Mucosa of descending colon (tissue), 3 donors: ENCODE measurements around the gene CARD14. TPM values are rescaled to one million over a fixed set of nuclear protein-coding genes. Genes with fewer than 3 reads are reported as not detected.

ENCODE experiments used
- ATAC-seq: fragments of 200-7000 bp; cut with Tn5 transposase; one replicate; pipeline ENCODE4 v1.9.1; 2020; ENCODE audit warnings: mild to moderate bottlenecking, moderate library complexity
- DNase-seq, 3 donors: peaks; one replicate each; pipeline ENCODE4 v3.0.0-alpha.2; 2020
- H3K36me3 ChIP-seq: fragments of 200-600 bp; one replicate; pipeline ENCODE4 v1.8.0; 2021; ENCODE audit warnings: low read depth, mild to moderate bottlenecking
- H3K4me1 ChIP-seq: fragments of 200-600 bp; one replicate; pipeline ENCODE4 v1.8.0; 2021; ENCODE audit warnings: low read depth, mild to moderate bottlenecking
- H3K4me3 ChIP-seq: fragments of 200-600 bp; one replicate; pipeline ENCODE4 v1.8.0; 2021; ENCODE audit warnings: mild to moderate bottlenecking
- H3K9me3 ChIP-seq: fragments of 200-600 bp; one replicate; pipeline ENCODE4 v1.8.0; 2021; ENCODE audit warnings: mild to moderate bottlenecking
- intact Hi-C, 2 donors: fragments of 100-400 bp; cut with DNase I in 1 of 2; cut with micrococcal nuclease in 1 of 2; formaldehyde crosslinking; loops; one replicate each; pipeline versions ENCODE4 v1.11.0 to v1.11.1; 2022; cut with DNase I, micrococcal nuclease
- total RNA-seq, 3 donors: library from RNA; stranded (reverse); fragmentation: NEBNext Ultra II Directional in 2 of 3; extraction: Animal tissue kit (Norgen Biotek cat#: 25700) in 2 of 3; gene quantifications; one replicate each; pipeline versions ENCODE4 v1.2.1 to v1.2.4, GENCODE V29; 2021 to 2023
- TF ChIP-seq, protein P1 (sequence below): fragments of 200-600 bp; IDR thresholded peaks from one replicate; pipeline ENCODE4 v1.8.0; 2022; ENCODE audit warnings: antibody characterized with exemption, mild to moderate bottlenecking
- donor health status: DM: no; HTN: no; CAD: no; lungs with moderate emphysema.
- donor health status: DM: no; HTN: no; CAD: no.
- donor health status: DM: no; HTN: yes; CAD: no.

The CARD14 gene
- total RNA-seq, 3 donors from 2014 or later, result 0.38 to 2.4 (median 1.4) TPM

DNA sequence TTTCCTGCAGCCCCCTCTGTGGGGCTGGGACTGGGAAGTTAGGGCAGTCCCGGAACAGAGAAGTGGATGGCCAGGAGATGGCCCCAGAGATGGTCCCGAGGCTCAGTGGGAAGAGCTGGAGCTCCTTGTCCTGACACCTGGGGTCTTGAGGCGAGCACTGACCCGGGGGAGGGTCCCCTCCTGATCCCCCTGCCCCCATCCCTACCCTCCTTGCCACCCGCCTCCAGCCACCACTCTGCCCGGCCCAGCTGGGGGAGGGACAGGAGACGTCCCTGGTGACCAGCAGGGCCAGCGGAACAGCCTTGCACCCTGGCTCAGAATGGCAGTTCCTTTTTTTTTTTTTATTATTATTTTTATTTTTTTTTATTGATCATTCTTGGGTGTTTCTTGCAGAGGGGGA, 76.9 kb downstream of the CARD14 start:
- ATAC-seq (no peak), DNase-seq (peak in 1 of 3 donors; percentile 24)
- H3K9me3 ChIP-seq, result no peaks in the 10 kb centered on the region
- TF ChIP-seq, protein P1, sequence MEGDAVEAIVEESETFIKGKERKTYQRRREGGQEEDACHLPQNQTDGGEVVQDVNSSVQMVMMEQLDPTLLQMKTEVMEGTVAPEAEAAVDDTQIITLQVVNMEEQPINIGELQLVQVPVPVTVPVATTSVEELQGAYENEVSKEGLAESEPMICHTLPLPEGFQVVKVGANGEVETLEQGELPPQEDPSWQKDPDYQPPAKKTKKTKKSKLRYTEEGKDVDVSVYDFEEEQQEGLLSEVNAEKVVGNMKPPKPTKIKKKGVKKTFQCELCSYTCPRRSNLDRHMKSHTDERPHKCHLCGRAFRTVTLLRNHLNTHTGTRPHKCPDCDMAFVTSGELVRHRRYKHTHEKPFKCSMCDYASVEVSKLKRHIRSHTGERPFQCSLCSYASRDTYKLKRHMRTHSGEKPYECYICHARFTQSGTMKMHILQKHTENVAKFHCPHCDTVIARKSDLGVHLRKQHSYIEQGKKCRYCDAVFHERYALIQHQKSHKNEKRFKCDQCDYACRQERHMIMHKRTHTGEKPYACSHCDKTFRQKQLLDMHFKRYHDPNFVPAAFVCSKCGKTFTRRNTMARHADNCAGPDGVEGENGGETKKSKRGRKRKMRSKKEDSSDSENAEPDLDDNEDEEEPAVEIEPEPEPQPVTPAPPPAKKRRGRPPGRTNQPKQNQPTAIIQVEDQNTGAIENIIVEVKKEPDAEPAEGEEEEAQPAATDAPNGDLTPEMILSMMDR, result no peak
- intact Hi-C loops, result no loop called here
- no peaks in the 10 kb centered on the region for H3K4me1 ChIP-seq
- no peak overlapping the region for H3K4me3 ChIP-seq
- H3K36me3 ChIP-seq, result no peaks in the 10 kb centered on the region

DNA sequence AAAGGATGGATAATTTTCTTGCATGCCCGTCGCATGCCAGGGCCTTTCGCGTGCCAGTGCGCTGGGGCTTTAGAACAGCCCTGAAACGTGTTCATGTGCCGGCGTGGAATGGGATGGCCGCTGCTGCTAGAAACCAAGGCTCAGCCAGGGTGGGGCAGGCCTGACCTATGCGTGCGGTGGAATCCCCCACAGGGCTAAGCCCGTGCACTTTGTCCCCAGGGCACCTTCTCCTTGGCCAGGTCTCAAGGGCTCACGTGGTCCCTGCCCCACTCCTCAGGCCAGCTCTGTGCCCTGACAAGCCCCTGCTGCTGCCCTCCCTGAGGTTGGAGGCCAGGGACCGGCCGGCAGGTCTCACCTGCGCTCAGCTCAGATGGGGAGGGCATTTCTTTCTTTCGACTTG, 77.7 kb downstream of the CARD14 start:
- H3K4me3 ChIP-seq, result no peak overlapping the region
- ATAC-seq (no peak), DNase-seq (peak in 2 of 3 donors; percentile 3 to 40)
- H3K36me3 ChIP-seq, result no peaks in the 10 kb centered on the region
- no peaks in the 10 kb centered on the region for H3K4me1 ChIP-seq
- no peaks in the 10 kb centered on the region for H3K9me3 ChIP-seq
- TF ChIP-seq, protein P1, result no peak
- intact Hi-C loops, result no loop called here

DNA sequence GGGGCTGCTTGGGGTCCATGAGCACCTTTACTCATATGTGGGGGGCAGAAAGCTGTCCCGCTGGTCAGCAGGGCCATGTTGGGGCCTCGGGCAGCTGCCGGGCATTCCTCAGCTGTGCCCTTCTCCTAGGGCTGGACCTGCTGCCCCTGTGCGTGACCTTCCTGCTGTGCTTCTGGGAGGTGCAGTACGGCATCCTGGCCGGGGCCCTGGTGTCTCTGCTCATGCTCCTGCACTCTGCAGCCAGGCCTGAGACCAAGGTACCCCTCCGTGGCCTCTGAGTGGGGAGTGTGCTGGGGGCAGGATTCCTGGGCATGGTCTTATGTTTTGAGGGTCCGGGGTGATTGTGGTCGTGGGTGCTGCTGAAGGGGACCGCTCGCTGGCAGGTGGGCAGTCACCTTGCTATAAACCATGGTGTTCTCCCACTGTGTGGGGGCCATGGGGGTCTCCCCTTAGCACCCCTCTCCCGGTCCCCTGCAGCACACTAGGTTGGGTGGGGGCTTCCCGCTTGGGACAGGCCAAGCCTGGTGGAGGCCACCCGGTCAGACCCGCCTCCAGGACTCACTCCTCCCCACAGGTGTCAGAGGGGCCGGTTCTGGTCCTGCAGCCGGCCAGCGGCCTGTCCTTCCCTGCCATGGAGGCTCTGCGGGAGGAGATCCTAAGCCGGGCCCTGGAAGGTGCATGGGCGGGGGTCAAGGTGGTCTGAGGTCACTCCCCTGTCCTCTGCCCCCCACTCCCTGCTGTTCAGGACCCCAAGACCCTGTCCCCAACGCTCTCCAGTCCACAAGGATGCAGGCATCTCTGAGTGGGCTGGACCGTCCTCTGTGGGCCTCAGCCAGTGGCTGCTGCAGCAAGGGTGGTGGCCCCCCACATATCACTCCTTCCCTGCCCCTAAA, 78.4 kb downstream of the CARD14 start:
- TF ChIP-seq, protein P1, result no peak
- Histone ChIP-seq H3K4me1 (no peaks in the 10 kb centered on the region), H3K9me3 (no peaks in the 10 kb centered on the region), H3K36me3 (no peaks in the 10 kb centered on the region), H3K4me3 (no peak overlapping the region)
- ATAC-seq (no peak), DNase-seq (peak in 2 of 3 donors; percentile 18 to 43)
- intact Hi-C loops, result no loop called here

DNA sequence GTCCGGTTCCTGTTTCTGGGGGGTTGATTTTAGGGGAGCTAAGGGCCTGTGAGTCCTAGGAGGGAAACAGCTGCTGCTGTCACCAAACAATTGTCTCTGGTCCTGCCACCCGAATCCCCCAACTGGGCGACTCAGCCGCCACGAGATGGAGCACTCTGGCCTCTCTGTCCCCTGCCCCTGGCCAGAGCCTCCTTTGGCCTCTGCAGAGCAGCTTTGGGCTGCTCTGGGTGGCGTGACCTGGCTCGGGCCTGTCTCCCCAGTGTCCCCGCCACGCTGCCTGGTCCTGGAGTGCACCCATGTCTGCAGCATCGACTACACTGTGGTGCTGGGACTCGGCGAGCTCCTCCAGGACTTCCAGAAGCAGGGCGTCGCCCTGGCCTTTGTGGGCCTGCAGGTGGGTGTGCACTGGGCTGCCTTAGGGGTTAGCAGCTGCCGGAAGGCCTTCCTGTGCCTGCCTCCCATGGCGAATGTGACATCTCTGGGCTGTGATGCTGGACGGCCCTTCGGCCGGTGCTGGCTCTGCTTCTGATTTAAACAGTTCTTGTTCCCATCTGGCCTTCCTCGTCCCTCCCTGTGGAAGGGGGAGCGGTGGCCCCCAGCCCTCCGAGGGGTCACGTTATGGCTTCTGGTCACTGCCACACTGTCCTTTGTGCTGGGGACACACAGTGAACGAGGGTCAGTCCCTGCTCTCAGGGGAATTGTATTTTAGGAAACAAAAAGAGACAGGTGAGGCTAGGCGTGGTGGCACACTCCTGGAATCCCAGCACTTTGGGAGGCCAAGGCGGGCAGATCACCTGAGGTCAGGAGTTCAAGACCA, 79.3 kb downstream of the CARD14 start:
- TF ChIP-seq, protein P1, result no peak
- DNase-seq (peak in 2 of 3 donors; percentile 21 to 40), ATAC-seq (no peak)
- intact Hi-C loops, result no loop called here
- Histone ChIP-seq H3K9me3 (no peaks in the 10 kb centered on the region), H3K4me1 (no peaks in the 10 kb centered on the region), H3K4me3 (no peak overlapping the region), H3K36me3 (no peaks in the 10 kb centered on the region)

DNA sequence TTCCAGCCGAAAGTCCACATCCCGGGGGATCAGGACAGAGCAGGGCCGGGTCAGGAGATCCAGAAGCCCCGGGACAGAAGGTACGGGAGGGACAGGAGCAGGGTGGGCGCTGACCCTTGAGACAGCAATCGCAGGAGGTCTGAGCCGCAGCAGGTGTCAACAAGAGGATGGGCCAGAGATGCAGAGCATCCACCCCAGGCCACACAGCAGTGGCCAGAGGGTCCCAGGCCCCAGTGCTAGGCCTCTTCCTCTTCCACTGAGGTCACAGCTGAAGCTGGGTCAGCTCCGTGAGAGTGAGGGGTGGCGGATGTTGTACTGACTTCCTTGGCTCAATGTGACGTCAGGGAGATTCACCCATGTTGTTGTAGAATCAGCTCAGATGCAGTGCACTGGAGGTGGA, 82.1 kb downstream of the CARD14 start:
- TF ChIP-seq, protein P1, result no peak
- Histone ChIP-seq H3K36me3 (no peaks in the 10 kb centered on the region), H3K9me3 (no peaks in the 10 kb centered on the region), H3K4me3 (no peak overlapping the region), H3K4me1 (peaks cover 9% of the 10 kb centered on the region)
- ATAC-seq (no peak), DNase-seq (peak in 2 of 3 donors; percentile 21 to 50)
- intact Hi-C loops, result no loop called here
